NOMO-1 treated with DMSO at 0.1 percent for 48 hours (cell line): Measurements from ENCODE around the gene ZC3H14.
"Not testable (repeated sequence)": the region's sequence is repeated elsewhere in the genome, so short reads cannot be mapped to it uniquely, and the experiment has no call there.

Source experiments
- DNase-seq: peaks from one replicate; lab custom pipeline; 2025; ENCODE audit not compliant: unreplicated experiment; lab: John Stamatoyannopoulos, UW

Gene ZC3H14, protein sequence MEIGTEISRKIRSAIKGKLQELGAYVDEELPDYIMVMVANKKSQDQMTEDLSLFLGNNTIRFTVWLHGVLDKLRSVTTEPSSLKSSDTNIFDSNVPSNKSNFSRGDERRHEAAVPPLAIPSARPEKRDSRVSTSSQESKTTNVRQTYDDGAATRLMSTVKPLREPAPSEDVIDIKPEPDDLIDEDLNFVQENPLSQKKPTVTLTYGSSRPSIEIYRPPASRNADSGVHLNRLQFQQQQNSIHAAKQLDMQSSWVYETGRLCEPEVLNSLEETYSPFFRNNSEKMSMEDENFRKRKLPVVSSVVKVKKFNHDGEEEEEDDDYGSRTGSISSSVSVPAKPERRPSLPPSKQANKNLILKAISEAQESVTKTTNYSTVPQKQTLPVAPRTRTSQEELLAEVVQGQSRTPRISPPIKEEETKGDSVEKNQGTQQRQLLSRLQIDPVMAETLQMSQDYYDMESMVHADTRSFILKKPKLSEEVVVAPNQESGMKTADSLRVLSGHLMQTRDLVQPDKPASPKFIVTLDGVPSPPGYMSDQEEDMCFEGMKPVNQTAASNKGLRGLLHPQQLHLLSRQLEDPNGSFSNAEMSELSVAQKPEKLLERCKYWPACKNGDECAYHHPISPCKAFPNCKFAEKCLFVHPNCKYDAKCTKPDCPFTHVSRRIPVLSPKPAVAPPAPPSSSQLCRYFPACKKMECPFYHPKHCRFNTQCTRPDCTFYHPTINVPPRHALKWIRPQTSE

DNA sequence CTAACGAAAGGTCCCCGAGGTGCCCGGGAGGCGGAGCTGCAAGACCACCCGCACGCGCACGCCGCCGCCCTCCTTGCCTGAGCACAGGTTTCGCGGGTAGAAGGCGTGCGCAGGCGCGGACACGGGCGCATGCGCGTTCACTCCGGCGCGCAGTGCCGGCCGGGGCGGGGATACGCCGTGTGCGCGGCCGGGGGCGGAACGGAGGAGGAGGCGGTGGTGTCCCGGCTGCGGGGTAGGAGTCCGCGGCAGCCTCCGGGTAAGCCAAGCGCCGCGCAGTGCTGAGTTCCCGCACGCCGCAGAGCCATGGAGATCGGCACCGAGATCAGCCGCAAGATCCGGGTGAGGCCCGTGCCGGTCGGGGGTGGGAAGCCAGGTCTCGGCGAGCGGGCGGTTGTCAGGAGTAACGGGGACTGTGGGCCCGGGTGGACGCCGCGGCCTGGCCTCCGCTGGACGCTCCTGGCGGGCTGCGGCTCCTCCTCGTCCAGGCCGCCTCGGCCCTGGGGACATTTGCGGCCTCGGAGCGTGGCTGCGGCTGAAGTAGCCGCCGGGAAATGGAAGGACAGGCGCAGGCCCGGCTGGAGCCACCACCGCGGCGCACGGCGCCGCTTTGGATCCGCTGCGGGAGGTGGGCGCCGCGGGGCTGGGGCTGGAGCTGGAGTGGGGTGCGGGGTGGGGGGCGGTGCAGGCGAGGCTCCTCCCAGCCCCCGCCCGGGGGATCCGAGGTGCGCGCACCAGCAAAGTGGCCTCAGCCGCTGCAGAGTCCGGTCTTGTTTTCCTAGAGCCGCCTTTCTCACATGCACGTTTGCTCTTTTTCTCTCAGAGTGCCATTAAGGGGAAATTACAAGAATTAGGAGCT is at the start of gene ZC3H14:
TSS of gene ZC3H14 (plus strand) at position 207 of the 856 bp plus-strand sequence. CDS start at position 304, 97 bp downstream.
- DNase-seq = peak; percentile 76

DNA sequence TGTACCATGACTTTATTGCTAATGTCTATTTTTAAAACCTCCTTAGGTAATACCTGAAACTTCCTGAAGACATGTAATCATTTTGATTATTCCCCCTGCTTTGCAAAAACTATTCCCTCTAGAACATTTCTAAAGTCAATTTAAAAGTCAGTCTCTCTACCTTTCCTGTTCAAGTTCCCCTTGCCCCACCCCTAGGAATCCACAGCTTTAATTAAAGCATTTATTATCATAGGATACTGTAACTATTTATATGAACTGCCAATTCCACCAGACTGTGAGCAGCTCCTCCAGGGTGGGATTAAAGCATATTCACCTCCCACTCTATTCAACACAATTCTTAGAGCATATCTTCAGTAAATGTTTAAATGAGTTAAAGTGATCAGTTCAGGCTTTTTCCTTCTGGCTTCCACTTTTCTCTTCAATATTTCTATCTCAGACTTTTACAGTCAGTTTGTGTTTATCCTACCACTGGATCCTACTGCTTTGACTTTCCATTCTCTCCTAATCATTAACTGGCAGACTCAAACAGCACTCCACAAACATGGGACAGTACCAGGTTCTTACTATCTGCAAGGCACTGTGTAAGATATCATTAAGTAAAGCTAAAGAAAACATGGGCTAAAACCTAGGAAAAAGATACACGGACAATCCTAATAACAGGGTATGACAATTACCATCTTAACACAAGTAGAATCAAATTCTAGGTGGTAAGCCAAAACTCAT is 47.2 kb upstream of the ZC3H14 start:
- no peak for DNase-seq

DNA sequence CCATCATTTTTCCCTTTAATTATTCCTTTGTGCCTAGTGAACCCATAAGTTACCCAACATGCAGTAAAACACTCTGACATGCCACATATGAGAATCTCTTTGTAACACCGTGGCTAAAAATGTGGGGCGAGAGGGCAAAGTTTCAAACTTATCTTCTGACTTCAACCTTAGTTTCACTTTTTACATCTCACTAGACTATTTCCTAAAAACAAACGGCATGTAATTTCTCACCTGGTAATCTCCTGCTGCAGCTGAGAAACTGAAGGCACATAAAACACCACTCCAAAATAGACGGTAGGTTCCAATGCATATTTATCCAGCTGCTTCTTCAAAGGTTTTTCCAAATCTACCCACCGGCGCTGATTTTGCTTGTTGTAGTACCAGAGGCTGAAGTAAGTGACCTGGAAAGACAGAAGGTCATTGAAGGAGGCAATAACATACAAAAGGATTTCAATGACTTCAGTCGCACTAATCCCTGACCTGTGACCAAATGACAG is 45.9 kb upstream of the ZC3H14 start:
- no peak for DNase-seq

DNA sequence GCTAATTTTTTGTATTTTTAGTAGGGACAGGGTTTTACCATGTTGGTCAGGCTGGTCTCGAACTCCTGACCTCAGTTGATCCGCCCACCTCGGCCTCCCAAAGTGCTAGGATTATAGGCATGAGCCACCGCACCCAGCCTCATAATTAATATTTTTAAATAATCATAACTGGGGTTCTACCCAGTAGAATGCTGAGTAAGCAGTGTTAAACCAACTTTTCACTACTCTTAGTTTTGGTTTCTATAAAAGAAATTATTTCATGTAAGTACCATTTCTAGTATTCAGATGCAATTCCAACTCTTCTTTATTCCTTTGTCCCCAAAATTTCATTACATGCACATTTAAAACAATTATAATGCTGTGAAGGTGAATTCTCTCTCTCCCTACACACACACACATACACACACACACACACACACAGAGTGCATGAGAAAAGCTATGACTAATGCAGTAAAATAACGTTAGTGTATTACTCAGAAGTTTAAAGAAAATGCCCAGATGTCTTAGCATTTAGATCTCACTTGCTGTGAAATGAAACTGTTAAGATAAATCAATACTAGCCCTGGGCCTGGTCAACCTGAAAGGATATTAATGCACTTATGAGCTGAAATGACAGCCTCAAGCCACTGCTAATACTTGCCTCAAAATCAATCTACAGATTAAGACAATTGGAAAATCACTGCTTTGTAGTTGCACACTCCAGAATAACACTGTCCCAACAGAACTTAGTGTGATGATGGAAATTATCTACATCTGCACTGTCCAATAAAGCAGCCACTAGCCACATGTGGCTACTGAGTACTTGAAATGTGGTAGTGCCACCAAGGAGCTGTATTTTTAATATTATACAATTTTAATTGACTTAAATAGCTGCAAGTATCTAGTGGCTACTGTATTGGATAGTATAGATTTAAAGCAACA is 44.0 kb upstream of the ZC3H14 start:
- DNase-seq = no peak

DNA sequence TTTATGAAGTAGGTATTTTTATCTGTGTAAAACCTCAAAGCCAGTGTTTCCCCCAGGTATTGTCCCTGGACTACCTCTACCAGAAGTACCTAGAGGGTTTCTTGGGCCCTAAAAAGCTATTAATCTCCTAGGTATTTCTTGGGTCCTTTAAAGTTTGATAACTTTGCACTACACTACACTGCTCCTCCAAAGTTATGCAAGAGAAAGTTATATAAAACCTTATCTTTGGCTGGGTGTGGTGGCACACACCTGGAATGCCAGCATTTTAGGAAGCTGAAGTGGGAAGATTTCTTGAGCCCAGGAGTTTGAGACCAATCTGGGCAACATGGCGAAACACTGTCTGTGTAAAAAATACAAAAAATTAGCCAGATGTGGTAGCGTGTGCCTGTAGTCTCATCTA is 42.9 kb upstream of the ZC3H14 start:
- no peak for DNase-seq

DNA sequence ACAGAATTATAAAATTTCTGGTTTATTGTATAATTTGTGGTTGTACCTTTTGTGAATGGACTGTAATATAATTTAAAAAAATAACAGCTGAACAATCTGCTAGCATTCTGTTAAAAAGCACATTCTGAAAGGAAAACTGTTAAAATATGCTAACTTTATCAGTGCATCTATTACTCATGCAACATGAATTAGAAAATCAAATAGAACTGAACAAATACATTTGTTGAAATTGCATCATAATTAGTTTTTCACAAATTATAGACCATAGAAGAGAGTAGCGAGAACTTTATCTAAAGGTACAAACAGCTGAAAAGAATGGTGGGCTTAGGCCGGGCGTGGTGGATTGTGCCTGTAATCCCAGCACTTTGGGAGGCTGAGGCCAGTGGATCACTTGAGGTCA is 41.0 kb upstream of the ZC3H14 start:
- no peak for DNase-seq

DNA sequence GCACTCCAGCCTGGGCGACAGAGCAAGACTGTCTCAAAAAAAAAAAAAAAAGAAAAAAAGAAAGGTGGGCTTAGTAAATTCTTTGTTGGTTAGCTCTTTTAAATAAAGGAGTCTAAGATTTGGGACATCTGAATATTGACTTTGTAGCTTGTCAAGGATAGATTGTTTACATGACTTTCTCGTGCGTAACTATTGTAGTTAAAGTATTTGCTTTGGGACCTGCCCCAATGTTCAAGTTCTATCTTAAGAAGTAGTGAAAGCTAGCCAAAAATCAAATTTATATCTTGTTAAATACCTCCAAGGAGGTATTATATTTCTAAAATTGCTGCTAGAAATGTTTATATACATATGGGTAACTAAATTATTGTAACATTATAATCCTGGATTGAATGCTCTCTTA is 40.4 kb upstream of the ZC3H14 start:
- DNase-seq = no peak

DNA sequence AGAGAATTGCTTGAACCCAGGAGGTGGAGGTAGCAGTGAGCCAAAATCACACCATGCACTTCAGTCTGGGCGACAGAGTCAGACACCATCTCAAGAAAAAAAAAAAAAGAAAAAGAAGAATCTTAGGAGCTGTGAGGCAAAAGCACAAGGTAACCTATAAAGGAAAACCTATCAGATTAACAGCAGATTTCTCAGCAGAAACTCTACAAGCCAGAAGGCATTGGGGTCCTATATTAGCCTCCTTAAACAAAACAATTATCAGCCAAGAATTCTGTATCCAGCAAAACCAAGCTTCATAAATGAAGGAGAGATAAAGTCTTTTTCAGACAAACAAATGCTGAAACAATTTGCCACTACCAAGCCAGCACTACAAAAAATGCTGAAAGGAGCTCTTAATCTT is 32.9 kb upstream of the ZC3H14 start:
- not testable (repeated sequence) for DNase-seq

DNA sequence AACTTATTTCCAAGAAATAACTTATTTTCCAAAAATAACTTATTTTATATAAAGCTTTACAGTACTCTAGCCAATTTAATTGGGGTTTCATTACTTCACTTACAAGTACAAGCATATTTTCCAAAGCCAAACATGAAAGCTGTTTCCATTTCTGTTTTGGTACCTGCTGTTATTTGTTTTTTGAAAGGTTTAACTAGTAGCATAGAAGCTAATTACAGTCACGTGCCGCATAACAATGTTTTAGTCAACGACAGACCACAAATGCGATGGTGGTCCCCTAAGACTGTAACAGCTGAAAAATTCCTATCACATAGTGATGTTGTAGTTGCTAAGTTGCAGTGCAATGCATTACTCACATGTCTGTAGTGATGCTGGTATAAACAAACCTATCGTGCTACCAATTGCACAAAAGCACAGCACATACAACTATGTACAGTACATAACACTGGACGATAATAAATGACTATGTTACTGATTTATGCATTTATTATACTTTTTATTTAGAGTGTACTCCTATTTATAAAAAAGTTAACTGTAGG is 29.7 kb upstream of the ZC3H14 start:
- DNase-seq = no peak

DNA sequence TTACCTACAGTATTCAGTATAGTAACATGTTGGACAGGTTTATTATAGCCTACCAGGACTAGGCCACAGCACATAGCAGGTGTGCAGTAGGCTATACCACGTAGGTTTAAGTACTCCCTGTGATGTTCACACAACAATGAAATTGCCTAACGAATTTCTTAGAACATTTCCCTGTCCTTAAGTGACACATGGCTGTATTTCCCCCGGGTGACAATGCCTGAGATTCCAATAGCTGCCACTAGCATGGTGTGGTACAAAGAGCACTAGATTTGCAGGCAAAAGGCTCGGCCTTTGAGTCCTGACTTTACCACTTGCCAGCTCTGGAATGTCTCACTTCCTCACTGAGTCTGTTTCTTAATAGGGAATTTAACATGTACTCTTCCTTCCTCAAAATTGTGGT is 27.7 kb upstream of the ZC3H14 start:
- peak; percentile 36 for DNase-seq

DNA sequence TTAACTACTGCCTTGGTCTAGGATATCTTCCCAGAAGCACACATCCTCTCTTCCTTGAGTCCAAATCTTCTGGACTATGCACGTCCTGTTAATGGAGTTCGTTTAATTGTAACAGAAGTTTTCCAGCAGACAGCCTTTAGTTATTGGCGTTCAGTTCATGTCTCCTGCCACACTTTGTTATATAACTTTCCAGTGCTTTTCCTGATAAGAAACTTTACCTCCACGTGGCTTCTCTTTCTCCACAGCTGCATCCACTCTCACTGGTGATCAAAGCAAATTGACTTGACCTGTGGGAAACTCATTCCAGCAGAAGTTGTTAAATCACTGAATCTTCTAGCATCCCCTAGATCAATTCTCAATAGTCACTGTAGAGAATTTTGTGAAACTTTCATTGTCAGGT is 27.0 kb upstream of the ZC3H14 start:
- DNase-seq = no peak

DNA sequence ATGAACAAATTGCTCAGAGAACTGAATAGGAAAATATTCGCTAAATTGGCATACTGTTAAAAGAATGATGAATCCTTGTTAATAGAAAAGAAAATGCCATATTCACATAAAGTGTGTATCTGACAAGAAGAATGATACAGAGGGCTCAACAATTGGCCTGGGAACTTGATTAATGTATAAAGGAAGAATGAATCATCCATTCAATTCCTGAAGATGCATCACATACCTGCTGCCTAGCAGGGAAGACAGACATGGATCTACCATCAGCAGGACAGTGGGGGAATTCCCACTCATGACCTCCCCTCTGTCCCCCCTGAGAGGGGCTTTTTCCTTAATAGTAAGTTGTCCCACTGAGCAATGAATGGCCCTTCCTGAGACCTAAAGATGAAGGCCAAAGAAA is 21.5 kb upstream of the ZC3H14 start:
- no peak for DNase-seq

DNA sequence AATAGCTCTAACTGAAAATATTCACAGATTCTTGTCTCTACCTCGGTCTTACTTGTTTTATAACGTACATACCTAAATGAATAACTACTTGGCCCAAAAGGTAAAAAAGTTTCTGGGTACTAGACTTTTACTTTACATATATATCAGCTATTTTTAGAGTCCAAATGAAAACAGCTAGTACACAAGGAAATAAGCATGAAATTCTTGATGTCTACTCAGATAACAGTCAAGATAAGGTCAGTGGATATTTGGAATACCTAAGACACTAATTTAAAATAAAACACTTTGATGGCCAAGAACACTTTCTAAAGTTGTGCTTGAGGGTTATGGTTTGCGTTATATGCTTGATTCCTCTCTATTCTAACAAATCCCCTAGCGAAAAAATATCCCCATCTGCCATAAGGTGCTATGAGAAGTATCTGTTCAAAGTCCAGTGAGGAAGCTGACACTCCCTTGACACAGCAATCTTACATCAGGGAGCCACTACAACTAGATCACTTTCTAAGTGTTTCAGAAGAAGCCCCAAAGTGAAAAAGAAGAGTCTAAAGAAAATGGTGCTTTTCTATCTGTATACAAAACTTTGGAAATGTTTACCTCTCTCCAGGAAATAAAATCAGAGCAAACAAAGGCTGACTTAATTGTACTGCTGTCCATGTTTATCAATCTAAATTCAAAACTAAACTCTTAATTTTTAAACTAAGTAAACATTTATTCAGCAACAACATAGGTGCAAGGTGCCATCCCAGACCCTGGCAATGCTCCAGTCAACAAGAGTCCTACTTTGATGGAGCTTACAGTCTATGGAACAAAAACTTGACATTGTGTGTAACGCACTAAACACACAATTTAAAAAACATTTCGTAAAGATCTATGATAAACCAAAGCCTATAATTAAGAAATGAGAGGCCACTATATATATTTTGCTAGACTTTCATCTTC is 19.7 kb upstream of the ZC3H14 start:
- DNase-seq = no peak

DNA sequence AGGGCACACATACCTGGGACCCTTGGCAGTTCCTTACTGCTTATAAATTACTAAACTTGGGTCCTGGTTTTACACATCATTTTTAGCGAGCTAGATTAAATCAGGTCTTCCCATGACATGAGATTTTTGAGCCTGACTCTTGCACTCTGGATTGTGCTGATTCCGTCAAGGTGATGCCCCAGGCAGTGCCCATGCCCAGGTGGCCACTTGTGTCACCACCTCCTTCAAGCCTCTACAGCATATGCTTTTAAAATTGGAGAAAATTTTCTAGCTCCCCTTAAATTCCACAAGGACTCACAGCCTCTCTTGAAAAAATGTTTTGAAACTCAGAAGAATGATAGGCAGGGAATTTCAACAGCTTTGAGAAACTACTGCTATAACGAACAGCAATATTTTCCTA is 17.6 kb upstream of the ZC3H14 start:
- DNase-seq = no peak

DNA sequence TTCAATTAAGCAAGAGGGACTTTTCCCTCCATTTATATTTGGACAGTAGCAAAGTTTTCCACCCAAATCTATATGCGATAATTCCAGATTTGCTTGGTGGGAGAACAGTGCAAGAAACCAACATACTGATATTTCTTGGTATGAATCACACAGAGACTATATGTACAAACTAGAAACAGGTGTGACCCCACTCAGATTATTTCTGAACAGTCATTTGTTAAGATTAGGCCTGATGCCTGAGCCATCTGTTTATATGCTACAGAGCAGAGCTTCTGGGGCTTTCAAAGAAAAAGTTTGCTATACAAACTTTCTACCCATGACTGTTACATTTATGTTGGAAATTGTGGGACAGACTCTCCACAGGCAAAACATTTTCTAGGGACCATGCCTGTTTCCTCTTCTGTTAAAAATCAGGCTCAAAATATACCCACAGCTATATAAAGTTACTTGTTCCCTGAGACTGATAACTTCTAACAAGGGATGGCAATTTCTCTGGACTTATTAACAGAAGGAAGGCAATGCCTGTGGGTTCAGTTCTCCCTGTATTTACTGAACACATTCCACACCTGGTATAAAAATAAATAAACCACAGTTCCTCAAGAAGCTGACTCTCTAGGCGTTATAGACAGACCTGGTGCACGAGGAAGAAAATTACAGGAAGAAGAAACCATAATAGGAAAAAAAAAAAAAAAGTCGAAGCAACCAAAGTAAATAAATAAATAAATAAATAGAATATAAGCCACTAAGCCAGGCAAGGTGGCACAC is 16.0 kb upstream of the ZC3H14 start:
- no peak for DNase-seq

DNA sequence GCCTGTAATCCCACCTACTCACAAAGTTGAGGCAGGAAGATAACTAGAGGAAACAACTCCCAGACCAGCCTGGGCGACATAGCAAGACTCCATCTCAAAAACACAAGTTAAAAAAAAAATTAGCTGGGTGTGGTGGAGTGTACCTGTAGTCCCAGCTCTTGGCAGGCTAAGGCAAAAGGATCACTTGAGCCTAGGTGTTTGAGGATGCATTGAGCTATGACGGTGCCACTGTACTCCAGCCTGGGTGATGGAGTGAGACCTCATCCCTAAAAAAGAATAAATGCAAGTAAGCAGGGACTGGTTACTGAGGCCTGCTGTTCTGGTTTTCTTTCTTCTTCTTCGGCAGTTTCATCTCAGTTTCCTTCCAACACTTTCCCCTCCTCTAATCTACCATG is 15.5 kb upstream of the ZC3H14 start:
- DNase-seq = no peak

DNA sequence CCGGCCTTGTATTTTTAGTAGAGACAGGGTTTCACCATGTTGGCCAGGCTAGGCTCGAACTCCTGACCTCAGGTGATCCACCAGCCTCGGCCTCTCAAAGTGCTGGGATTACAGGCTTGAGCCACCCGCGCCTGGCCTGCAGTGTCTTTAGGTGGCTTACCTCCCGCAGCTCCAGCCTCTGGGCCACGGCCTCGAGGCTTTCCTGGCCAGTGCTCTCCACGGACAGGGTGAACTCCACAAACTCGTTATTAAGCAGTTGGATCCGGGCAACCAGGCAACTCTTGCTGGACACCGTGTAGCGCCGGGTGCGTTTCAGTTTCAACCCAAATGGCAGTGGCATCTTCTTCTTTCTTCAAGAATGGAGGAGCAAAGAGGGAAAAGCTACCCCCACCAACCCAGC is 12.8 kb upstream of the ZC3H14 start:
- no peak for DNase-seq
